BLaER1 treated with 17β-estradiol and CSF1 and Interleukin-3, amounts not matched to agents 10 nM and 100 nM (cell line): ENCODE results near the gene DISC1.

Source experiments
- H3K27ac ChIP-seq, 11 experiments: shearing (Covaris generic); formaldehyde crosslinking; 2 replicates each; pipeline ENCODE4 v1.8.1; 2022
- H3K27me3 ChIP-seq, 11 experiments: shearing (Covaris generic); formaldehyde crosslinking; 2 replicates each; pipeline ENCODE4 v1.8.1; 2022
- H3K36me3 ChIP-seq, 11 experiments: shearing (Covaris generic); formaldehyde crosslinking; 2 replicates each; pipeline ENCODE4 v1.8.1; 2022
- H3K4me1 ChIP-seq, 10 experiments: shearing (Covaris generic); formaldehyde crosslinking; 2 replicates each; pipeline ENCODE4 v1.8.1; 2022
- H3K4me2 ChIP-seq, 11 experiments: shearing (Covaris generic); formaldehyde crosslinking; 2 replicates each; pipeline ENCODE4 v1.8.1; 2022
- H3K4me3 ChIP-seq, 10 experiments: shearing (Covaris generic); formaldehyde crosslinking; 2 replicates each; pipeline ENCODE4 v1.8.1; 2022
- H3K9ac ChIP-seq, 11 experiments: shearing (Covaris generic); formaldehyde crosslinking; 2 replicates each; pipeline ENCODE4 v1.8.1; 2022
- H3K9me3 ChIP-seq, 11 experiments: shearing (Covaris generic); formaldehyde crosslinking; replicated peaks in 1 of 11; 2 replicates each; pipeline ENCODE4 v1.8.1; 2022
- H4K20me1 ChIP-seq, 11 experiments: shearing (Covaris generic); formaldehyde crosslinking; 2 replicates each; pipeline ENCODE4 v1.8.1; 2022
- Cebpa-rat ChIP-seq, 11 experiments: shearing (Covaris generic); IDR thresholded peaks; 2 replicates each; pipeline ENCODE4 v1.8.1; 2022

The DISC1 gene

GRCh38 chr1:231878737-231879136 lies 252.1 kb downstream of the DISC1 start:
- H3K4me3 ChIP-seq, result no peak overlapping the region
- peaks cover 0 to 56% (median 7%) of the 10 kb centered on the region in 11 experiments; a peak in 11 of 22 replicates for H3K36me3 ChIP-seq
- no peaks in the 10 kb centered on the region for H3K27me3 ChIP-seq
- peaks cover 13 to 23% (median 19%) of the 10 kb centered on the region in 11 experiments; a peak in 20 of 22 replicates for H3K9me3 ChIP-seq
- H3K9ac ChIP-seq, result no peak overlapping the region
- H3K4me1 ChIP-seq, result no peaks in the 10 kb centered on the region
- TF ChIP-seq Cebpa-rat (IDR thresholded peaks at IDR 0.05), result no peak
- H3K4me2 ChIP-seq, result no peak overlapping the region
- H3K27ac ChIP-seq, result no peak overlapping the region
- H4K20me1 ChIP-seq, result no peaks in the 10 kb centered on the region; a peak in 1 of 22 replicates

- Histone ChIP-seq H3K9me3 (peaks cover 13 to 23% (median 19%) of the 10 kb centered on the region in 11 experiments; a peak in 20 of 22 replicates), H3K27me3 (no peaks in the 10 kb centered on the region), H3K36me3 (peaks cover 0 to 55% (median 7%) of the 10 kb centered on the region in 11 experiments; a peak in 11 of 22 replicates), H3K4me2 (no peak overlapping the region), H3K27ac (no peak overlapping the region), H3K4me3 (no peak overlapping the region), H3K9ac (no peak overlapping the region), H4K20me1 (no peaks in the 10 kb centered on the region; a peak in 1 of 22 replicates), H3K4me1 (no peaks in the 10 kb centered on the region)
- no peak for TF ChIP-seq Cebpa-rat (IDR thresholded peaks at IDR 0.05)
These were observed 252.7 kb downstream of the DISC1 start for GRCh38 chr1:231879296-231879695.

DNA sequence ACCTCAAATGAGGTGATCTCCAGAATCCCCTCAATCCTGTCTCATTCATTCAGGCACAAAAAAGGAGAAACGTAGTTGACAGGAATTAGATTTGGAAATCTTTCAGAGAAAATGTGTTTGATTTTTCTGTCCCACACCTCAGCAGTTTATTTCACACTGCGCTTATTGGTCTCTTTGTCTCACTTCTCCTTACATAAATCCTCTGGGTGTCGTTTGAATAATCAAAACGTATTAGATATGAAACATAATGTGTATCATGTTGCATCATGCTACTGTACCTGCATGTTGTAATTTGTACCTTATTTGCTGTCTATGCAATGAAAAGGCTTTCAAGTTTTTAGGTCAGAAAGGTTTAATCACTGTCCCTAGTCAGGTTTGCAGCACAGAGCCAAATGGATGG lies 255.7 kb downstream of the DISC1 start:
- H3K9me3 ChIP-seq, result no peaks in the 10 kb centered on the region
- H3K4me3 ChIP-seq, result no peak overlapping the region
- no peaks in the 10 kb centered on the region; a peak in 1 of 22 replicates for H4K20me1 ChIP-seq
- H3K4me2 ChIP-seq, result no peak overlapping the region
- H3K4me1 ChIP-seq, result no peaks in the 10 kb centered on the region
- no peaks in the 10 kb centered on the region for H3K27me3 ChIP-seq
- peaks cover 0 to 30% (median 0%) of the 10 kb centered on the region in 11 experiments; a peak in 3 of 22 replicates for H3K36me3 ChIP-seq
- H3K27ac ChIP-seq, result no peak overlapping the region
- no peak overlapping the region for H3K9ac ChIP-seq
- no peak for TF ChIP-seq Cebpa-rat (IDR thresholded peaks at IDR 0.05)

GRCh38 chr1:231882790-231883189 lies 256.2 kb downstream of the DISC1 start:
- Histone ChIP-seq H3K4me1 (no peaks in the 10 kb centered on the region), H3K4me3 (no peak overlapping the region), H3K36me3 (peaks cover 0 to 35% (median 0%) of the 10 kb centered on the region in 11 experiments; a peak in 3 of 22 replicates), H3K9ac (no peak overlapping the region), H3K4me2 (no peak overlapping the region), H3K27ac (no peak overlapping the region), H3K27me3 (no peaks in the 10 kb centered on the region), H4K20me1 (no peaks in the 10 kb centered on the region; a peak in 1 of 22 replicates), H3K9me3 (no peaks in the 10 kb centered on the region)
- TF ChIP-seq Cebpa-rat (IDR thresholded peaks at IDR 0.05), result no peak

DNA sequence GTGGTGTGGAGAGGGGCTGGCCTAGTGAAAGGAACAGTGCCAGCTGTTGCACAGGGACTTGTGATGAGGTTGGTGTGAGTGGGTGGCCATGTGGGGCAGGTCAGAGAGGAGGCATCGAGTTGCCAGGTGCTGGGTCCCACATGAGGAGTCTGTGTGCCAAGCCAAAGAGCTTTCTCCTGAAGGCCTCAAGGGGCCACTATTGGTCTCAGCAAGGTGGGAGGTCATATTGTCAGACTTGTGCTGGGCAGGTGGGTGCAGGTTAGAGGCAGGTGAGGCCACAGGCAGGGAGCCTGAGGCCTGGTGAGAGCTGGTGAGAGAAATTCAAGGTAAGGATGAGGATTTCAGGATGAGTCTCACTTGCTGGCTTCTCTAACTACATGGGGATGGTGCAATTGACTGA lies 256.8 kb downstream of the DISC1 start:
- no peak overlapping the region for H3K27ac ChIP-seq
- no peaks in the 10 kb centered on the region; a peak in 1 of 22 replicates for H4K20me1 ChIP-seq
- no peak overlapping the region for H3K4me2 ChIP-seq
- H3K9me3 ChIP-seq, result no peaks in the 10 kb centered on the region
- peaks cover 0 to 36% (median 0%) of the 10 kb centered on the region in 11 experiments; a peak in 3 of 22 replicates for H3K36me3 ChIP-seq
- no peak overlapping the region for H3K9ac ChIP-seq
- H3K27me3 ChIP-seq, result no peaks in the 10 kb centered on the region
- H3K4me1 ChIP-seq, result no peaks in the 10 kb centered on the region
- no peak overlapping the region for H3K4me3 ChIP-seq
- no peak for TF ChIP-seq Cebpa-rat (IDR thresholded peaks at IDR 0.05)

DNA sequence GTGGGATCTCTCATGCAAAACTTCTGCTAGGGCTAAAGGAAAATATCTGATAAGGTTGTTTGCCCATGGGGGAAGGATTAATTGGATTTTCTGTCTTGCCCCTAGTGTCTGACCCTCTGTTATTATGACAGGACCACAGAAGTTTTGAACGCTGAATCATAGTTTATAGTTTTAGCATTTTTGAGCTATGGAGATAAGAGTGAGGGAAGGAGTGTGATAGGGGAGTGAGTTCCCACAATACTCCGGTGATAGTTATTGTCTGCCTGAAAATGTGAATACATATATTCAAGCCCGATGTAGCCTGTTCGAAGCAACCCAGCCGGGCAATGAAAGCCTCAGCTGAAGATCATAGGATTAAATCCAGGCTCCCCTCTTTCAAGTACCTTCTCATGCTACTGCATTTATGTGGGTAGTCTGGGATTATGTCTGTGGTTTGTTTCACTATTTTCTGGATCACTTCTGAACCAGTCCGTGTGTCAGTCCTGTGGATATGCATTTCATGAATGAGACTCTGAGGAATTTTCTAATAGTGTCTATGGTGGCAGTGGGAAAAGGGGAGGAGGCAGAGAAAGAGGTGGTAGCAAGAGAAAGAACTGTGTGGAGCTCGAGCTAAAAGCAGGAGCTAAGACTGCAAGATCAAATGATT lies 258.7 kb downstream of the DISC1 start:
- H3K9me3 ChIP-seq, result no peaks in the 10 kb centered on the region
- no peak overlapping the region for H3K9ac ChIP-seq
- H3K27ac ChIP-seq, result no peak overlapping the region
- no peak overlapping the region for H3K4me3 ChIP-seq
- no peaks in the 10 kb centered on the region for H3K4me1 ChIP-seq
- H3K36me3 ChIP-seq, result peaks cover 0 to 43% (median 0%) of the 10 kb centered on the region in 11 experiments; a peak in 4 of 22 replicates
- no peaks in the 10 kb centered on the region; a peak in 1 of 22 replicates for H4K20me1 ChIP-seq
- no peak overlapping the region for H3K4me2 ChIP-seq
- H3K27me3 ChIP-seq, result no peaks in the 10 kb centered on the region
- TF ChIP-seq Cebpa-rat (IDR thresholded peaks at IDR 0.05), result no peak

DNA sequence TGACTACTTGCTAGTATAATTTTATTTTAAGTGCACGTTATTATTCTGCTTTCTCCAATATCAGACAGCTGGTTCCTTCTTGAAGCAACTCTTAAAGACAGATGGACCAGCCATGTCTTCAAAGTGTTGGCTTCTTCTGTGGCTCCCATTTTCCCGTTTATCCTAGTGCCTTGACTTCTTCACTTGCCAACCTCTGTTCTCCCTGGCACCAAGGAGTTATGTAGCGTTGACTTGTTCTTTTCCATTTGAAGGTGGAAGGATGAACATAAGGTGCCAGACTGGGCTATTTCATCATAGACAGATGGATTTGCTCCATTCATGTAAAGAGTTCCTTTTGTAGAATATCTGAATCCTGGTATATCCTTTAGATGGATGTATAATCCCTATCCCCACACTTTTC lies 260.6 kb downstream of the DISC1 start:
- Histone ChIP-seq H3K9me3 (no peaks in the 10 kb centered on the region), H3K4me3 (no peak overlapping the region), H3K36me3 (peaks cover 0 to 41% (median 0%) of the 10 kb centered on the region in 11 experiments; a peak in 4 of 22 replicates), H3K4me2 (no peak overlapping the region), H3K27me3 (no peaks in the 10 kb centered on the region), H3K9ac (no peak overlapping the region), H3K4me1 (no peaks in the 10 kb centered on the region), H4K20me1 (no peaks in the 10 kb centered on the region; a peak in 1 of 22 replicates), H3K27ac (no peak overlapping the region)
- no peak for TF ChIP-seq Cebpa-rat (IDR thresholded peaks at IDR 0.05)

DNA sequence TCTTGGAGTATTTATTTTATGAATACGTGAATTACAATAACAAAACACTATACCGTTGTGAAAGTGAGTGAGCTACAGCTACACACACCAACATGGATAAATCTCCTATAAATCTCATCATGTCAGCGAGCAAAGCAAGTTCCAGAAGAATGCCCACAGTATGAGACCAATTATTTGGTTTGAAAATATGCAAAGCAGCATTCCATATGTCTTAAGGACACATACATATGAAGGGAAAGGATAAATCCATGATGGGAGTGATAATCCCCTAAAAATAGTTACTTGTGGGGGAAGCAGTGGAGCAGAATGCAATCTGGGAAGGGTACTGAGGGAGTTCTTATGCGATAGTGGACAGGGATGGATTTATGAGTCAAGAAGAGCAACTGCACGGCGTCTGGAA lies 261.3 kb downstream of the DISC1 start:
- Histone ChIP-seq H3K4me1 (no peaks in the 10 kb centered on the region), H3K9ac (no peak overlapping the region), H3K9me3 (0 out of 22 replicates have a peak, but pooled peaks cover 0 to 2% (median 0%) of the 10 kb centered on the region in 11 experiments), H3K36me3 (peaks cover 0 to 35% (median 0%) of the 10 kb centered on the region in 11 experiments; a peak in 4 of 22 replicates), H4K20me1 (no peaks in the 10 kb centered on the region; a peak in 1 of 22 replicates), H3K27ac (no peak overlapping the region), H3K4me3 (no peak overlapping the region), H3K4me2 (no peak overlapping the region), H3K27me3 (no peaks in the 10 kb centered on the region)
- TF ChIP-seq Cebpa-rat (IDR thresholded peaks at IDR 0.05), result no peak

- Histone ChIP-seq H3K9me3 (0 out of 22 replicates have a peak, but pooled peaks cover 0 to 4% (median 0%) of the 10 kb centered on the region in 11 experiments), H3K4me1 (no peaks in the 10 kb centered on the region), H3K27ac (no peak overlapping the region), H3K36me3 (peaks cover 0 to 26% (median 0%) of the 10 kb centered on the region in 11 experiments; a peak in 4 of 22 replicates), H3K4me2 (no peak overlapping the region), H3K27me3 (no peaks in the 10 kb centered on the region), H3K4me3 (no peak overlapping the region), H4K20me1 (no peaks in the 10 kb centered on the region), H3K9ac (no peak overlapping the region)
- TF ChIP-seq Cebpa-rat (IDR thresholded peaks at IDR 0.05), result no peak
These were observed 264.2 kb downstream of the DISC1 start for GRCh38 chr1:231890791-231891190.
